Heart left ventricle (tissue), 13 donors: Measurements from ENCODE around the gene SH2D5.

Experiments
- POLR2A ChIP-seq, 2 donors: fragments of 450-650 bp; IDR thresholded peaks; one replicate each; pipeline ENCODE4 v1.6.1; 2017; ENCODE audit warnings: antibody characterized with exemption in 2 of 2, mild to moderate bottlenecking in 2 of 2, moderate library complexity in 2 of 2
- TF ChIP-seq, protein P1 (sequence below), 12 donors: fragments of 200-600 bp; sonication (generic) in 4 of 12; IDR thresholded peaks; one replicate each; pipeline versions ENCODE4 v1.5.0 to v1.8.0; 2018 to 2022; ENCODE audit warnings: antibody characterized with exemption in 12 of 12, mild to moderate bottlenecking in 5 of 12
- donor health status: ischemic (EF 13 %, LVEDD 7.1; RV severe dilation, severe dysfunction).
- donor health status: DM: no; HTN: yes; CAD: no.
- donor health status: DM: no; HTN: no; CAD: no.
- donor health status: ischemic (EF 25% LVEDD 6.9; RV normal size, moderate dysfunction).
- donor health status: ischemic (EF 25% LVEDD 5.7; RV mildly dilated, moderate dysfunction).
- donor health status: ischemic (EF 35%, LVEDD 5.7; RV mildly dilated, moderate dysfunction).
- donor health status: nonischemic (EF 11% LVEDD 7.7; RV severe dilation, severe dysfunction).
- donor health status: DM: yes; HTN: yes; CAD: no.
- donor health status: PGD.
- donor health status: ischemic (EF 29% LVEDD 5.4; RV normal size, mild dysfunction).
- donor health status: nonischemic (EF 23%, LVEDD 6.1; RV moderate dilation, normal function).

DNA sequence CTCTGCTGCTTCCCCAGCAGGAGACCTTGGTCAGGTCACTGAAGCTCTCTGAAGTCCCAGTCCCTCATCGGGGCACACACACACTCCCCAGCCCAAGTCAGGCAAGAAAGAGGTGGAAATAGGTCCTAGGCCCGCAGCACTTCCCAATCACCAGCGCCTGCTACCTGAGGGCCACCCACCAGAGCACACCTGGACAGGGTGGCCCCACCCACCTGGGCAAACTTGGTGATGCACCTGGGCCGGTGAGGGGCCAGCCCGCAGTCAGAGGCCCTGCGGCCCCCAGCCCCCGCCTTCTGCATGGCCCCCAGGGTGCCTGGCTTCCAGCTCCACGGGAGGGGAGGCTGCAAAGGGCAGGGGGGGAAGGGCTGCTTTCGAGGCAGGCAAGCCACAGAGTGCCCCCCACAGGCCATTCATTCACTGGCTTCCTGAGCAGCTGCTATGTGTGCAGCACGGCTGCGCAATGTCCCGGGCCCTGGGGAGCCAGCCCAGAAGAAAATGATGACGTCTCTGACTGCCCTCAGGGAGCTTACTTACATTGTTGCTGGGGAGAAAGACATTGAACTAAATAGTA lies 4.7 kb downstream of the SH2D5 start:
- TF ChIP-seq, protein P1, sequence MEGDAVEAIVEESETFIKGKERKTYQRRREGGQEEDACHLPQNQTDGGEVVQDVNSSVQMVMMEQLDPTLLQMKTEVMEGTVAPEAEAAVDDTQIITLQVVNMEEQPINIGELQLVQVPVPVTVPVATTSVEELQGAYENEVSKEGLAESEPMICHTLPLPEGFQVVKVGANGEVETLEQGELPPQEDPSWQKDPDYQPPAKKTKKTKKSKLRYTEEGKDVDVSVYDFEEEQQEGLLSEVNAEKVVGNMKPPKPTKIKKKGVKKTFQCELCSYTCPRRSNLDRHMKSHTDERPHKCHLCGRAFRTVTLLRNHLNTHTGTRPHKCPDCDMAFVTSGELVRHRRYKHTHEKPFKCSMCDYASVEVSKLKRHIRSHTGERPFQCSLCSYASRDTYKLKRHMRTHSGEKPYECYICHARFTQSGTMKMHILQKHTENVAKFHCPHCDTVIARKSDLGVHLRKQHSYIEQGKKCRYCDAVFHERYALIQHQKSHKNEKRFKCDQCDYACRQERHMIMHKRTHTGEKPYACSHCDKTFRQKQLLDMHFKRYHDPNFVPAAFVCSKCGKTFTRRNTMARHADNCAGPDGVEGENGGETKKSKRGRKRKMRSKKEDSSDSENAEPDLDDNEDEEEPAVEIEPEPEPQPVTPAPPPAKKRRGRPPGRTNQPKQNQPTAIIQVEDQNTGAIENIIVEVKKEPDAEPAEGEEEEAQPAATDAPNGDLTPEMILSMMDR (IDR thresholded peaks at IDR 0.05) = peak in 1 of 12 donors; percentile 7
- no peak for TF ChIP-seq POLR2A (IDR thresholded peaks at IDR 0.05)
